ENCODE data around the gene FYTTD1. TPM values are rescaled to one million over a fixed set of nuclear protein-coding genes. Genes with fewer than 3 reads are reported as not detected.

FYTTD1 gene
- total RNA-seq, 2 experiments from 2014 or later = 75.8 to 78.2 TPM

DNA sequence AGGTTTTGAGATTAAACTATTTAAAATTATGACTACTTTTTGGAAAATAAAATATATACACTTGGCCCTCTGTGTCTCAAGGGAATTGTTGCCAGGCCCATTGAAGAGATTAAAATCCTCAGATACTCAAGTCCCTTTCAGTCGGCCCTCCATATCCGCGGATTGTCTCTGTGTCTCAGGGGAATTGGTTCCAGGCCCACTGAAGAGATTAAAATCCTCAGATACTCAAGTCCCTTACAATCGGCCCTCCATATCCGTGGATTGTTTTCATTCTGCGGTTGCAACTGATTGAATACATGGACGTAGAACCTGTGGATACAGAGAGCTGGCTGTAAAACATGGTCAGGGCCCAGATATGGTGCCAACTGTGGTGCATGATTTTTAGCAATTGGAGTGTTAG lies 25.6 kb downstream of the FYTTD1 start:
- Mint-ChIP-seq H3K27ac (no peak overlapping the region), H3K27me3 (no peaks in the 10 kb centered on the region), H3K36me3 (ENCODE audit: low read depth) (peaks cover 85% of the 10 kb centered on the region), H3K9me3 (no peaks in the 10 kb centered on the region), H3K4me3 (no peak overlapping the region), H3K4me1 (ENCODE audit: low read depth) (no peaks in the 10 kb centered on the region)
- Histone ChIP-seq H3K4me1 (ENCODE audit: insufficient read depth, low read length) (no peaks in the 10 kb centered on the region), H3K27ac (ENCODE audit: low read depth in 1 of 2, low read length in 2 of 2) (no peak overlapping the region), H3K36me3 (ENCODE audit: insufficient read depth, low read length) (peaks cover 78% of the 10 kb centered on the region), H3K27me3 (ENCODE audit: control insufficient read depth in 1 of 2, insufficient read depth in 2 of 2, low read length in 2 of 2) (no peaks in the 10 kb centered on the region), H3K4me3 (ENCODE audit: low read length) (no peak overlapping the region), H3K9me3 (ENCODE audit: control insufficient read depth in 1 of 2, insufficient read depth in 1 of 2, low read length in 2 of 2) (no peaks in the 10 kb centered on the region)
- POLR2A ChIA-PET = no interaction called here
- intact Hi-C loops (cut with DNase I, micrococcal nuclease) = no loop called here
- CTCF ChIA-PET = no interaction called here
- TF ChIP-seq, protein P1, sequence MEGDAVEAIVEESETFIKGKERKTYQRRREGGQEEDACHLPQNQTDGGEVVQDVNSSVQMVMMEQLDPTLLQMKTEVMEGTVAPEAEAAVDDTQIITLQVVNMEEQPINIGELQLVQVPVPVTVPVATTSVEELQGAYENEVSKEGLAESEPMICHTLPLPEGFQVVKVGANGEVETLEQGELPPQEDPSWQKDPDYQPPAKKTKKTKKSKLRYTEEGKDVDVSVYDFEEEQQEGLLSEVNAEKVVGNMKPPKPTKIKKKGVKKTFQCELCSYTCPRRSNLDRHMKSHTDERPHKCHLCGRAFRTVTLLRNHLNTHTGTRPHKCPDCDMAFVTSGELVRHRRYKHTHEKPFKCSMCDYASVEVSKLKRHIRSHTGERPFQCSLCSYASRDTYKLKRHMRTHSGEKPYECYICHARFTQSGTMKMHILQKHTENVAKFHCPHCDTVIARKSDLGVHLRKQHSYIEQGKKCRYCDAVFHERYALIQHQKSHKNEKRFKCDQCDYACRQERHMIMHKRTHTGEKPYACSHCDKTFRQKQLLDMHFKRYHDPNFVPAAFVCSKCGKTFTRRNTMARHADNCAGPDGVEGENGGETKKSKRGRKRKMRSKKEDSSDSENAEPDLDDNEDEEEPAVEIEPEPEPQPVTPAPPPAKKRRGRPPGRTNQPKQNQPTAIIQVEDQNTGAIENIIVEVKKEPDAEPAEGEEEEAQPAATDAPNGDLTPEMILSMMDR (IDR thresholded peaks at IDR 0.05) = no peak
- ATAC-seq (ENCODE audit: poor library complexity) = no peak
- no peak for DNase-seq

DNA sequence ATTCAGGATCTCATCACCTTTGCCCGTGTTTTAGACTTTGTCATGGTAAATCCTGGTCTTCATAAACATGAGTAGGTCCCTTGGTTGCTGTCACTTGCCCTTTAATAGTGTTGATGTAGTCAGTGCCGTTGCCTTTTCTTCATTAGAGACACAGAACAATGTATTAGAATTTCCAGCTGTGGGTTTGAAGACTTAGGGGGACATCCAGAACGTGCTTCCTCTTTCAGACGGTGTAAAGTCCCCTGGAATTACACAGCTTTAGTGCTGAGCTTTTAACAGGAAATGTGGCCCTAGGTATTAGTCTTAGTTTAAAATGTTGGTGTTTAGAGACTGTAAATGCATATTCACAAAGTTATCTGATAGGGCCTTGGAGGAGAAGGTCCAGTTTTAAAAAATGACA lies 32.5 kb downstream of the FYTTD1 start:
- no peaks in the 10 kb centered on the region for H3K9me3 ChIP-seq (ENCODE audit: control insufficient read depth in 1 of 2, insufficient read depth in 1 of 2, low read length in 2 of 2)
- no peak for DNase-seq
- peaks cover 70% of the 10 kb centered on the region for H3K36me3 Mint-ChIP-seq (ENCODE audit: low read depth)
- ChIA-PET POLR2A (interaction anchor here (1.9 kb wide), 1 partner anchor 10 kb away, joined by 11 read pairs; the partner anchor contains the start of gene LRCH3), CTCF (no interaction called here)
- H3K4me3 Mint-ChIP-seq = no peak overlapping the region
- H3K4me1 ChIP-seq (ENCODE audit: insufficient read depth, low read length) = no peaks in the 10 kb centered on the region
- no peak for ATAC-seq (ENCODE audit: poor library complexity)
- peaks cover 50% of the 10 kb centered on the region for H3K36me3 ChIP-seq (ENCODE audit: insufficient read depth, low read length)
- no peak overlapping the region for H3K27ac ChIP-seq (ENCODE audit: low read depth in 1 of 2, low read length in 2 of 2)
- H3K9me3 Mint-ChIP-seq = no peaks in the 10 kb centered on the region
- peaks cover 10% of the 10 kb centered on the region for H3K4me1 Mint-ChIP-seq (ENCODE audit: low read depth)
- TF ChIP-seq, protein P1 (IDR thresholded peaks at IDR 0.05) = no peak
- intact Hi-C loops (cut with DNase I, micrococcal nuclease) = no loop called here
- H3K27ac Mint-ChIP-seq = no peak overlapping the region
- H3K27me3 ChIP-seq (ENCODE audit: control insufficient read depth in 1 of 2, insufficient read depth in 2 of 2, low read length in 2 of 2) = no peaks in the 10 kb centered on the region
- no peak overlapping the region for H3K4me3 ChIP-seq (ENCODE audit: low read length)
- H3K27me3 Mint-ChIP-seq = no peaks in the 10 kb centered on the region

DNA sequence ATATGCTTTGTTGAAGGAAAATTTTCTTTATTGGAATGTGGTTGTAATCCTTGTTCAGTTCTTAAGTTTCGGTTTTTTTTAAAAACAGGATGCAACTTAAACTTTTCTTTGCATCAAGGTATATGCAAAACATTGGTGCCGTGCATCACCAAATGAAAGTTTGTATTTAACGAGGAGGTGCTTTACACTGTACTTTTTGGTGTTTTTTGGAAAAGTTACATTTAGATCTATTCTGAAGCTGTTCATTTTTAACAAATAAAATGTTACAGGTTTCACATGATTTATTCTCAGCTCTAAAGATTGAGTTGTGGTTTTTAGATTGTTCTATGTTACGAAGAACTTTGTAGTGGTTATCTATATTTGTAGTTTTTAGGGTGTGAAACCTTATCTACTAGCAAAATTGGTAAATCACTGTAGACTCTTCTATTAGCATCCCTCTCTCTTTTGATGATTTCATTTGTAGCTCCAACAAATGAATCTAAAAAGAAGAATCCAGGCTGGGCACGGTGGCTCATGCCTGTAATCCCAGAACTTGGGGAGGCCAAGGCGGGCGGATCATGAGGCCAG lies 34.4 kb downstream of the FYTTD1 start:
- H3K4me1 ChIP-seq (ENCODE audit: insufficient read depth, low read length) = no peaks in the 10 kb centered on the region
- no peak overlapping the region for H3K27ac ChIP-seq (ENCODE audit: low read depth in 1 of 2, low read length in 2 of 2)
- no peaks in the 10 kb centered on the region for H3K27me3 ChIP-seq (ENCODE audit: control insufficient read depth in 1 of 2, insufficient read depth in 2 of 2, low read length in 2 of 2)
- Mint-ChIP-seq H3K9me3 (no peaks in the 10 kb centered on the region), H3K27ac (peak overlapping the region; percentile 42), H3K27me3 (no peaks in the 10 kb centered on the region), H3K36me3 (ENCODE audit: low read depth) (peaks cover 59% of the 10 kb centered on the region), H3K4me3 (no peak overlapping the region), H3K4me1 (ENCODE audit: low read depth) (peaks cover 17% of the 10 kb centered on the region)
- H3K4me3 ChIP-seq (ENCODE audit: low read length) = no peak overlapping the region
- H3K9me3 ChIP-seq (ENCODE audit: control insufficient read depth in 1 of 2, insufficient read depth in 1 of 2, low read length in 2 of 2) = no peaks in the 10 kb centered on the region
- no peak for ATAC-seq (ENCODE audit: poor library complexity)
- intact Hi-C loops (cut with DNase I, micrococcal nuclease) = no loop called here
- no peak for DNase-seq
- peaks cover 33% of the 10 kb centered on the region for H3K36me3 ChIP-seq (ENCODE audit: insufficient read depth, low read length)
- TF ChIP-seq, protein P1 (IDR thresholded peaks at IDR 0.05) = no peak
- ChIA-PET POLR2A (no interaction called here), CTCF (interaction anchor here (1.4 kb wide), 1 partner anchor 26 kb away, joined by 3 read pairs; no protein-coding TSS in a partner anchor)

Data from CD4-positive, alpha-beta T cell (primary cell).